Measurements from ENCODE around the gene TRPM2. TPM values are rescaled to one million over a fixed set of nuclear protein-coding genes. Genes with fewer than 3 reads are reported as not detected.

The TRPM2 gene
- polyA plus RNA-seq (ENCODE audit: insufficient read length): 1.5 TPM

DNA sequence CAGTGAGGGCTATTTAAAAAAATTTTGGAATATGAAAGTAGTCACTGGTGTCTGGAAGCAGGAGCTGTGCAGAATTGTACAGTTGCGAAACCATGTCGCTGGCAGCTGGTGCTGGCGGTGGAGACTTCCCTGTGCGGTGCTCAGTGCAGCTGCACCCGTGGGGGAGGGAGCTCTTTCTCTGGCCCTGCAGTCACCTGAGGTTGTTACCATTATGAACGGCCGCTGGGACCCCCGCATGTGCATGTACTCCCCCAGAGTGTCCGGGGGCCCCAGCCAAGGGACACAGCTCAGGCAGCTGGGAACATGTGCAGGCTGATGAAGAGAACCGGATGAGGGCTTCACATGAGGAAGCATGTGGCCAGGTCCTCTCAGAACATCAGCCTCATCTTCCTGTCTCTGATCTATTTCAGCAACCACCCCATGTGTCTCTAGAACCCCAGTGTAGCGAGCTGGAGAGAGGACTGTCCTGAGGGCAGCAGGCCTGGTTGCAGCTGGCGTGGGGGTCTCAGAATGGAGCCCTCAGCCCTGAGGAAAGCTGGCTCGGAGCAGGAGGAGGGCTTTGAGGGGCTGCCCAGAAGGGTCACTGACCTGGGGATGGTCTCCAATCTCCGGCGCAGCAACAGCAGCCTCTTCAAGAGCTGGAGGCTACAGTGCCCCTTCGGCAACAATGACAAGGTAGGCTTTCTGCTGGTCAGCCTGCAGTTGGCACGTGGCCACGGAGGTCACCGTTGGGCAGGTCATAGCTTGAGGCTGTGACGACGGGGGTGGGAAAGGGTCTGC, at the start of gene TRPM2:
TSS of gene TRPM2 (plus strand) at position 431 of the 780 bp plus-strand sequence. CDS start at position 511, 80 bp downstream.
- no peak for DNase-seq (ENCODE audit: low read depth)

DNA sequence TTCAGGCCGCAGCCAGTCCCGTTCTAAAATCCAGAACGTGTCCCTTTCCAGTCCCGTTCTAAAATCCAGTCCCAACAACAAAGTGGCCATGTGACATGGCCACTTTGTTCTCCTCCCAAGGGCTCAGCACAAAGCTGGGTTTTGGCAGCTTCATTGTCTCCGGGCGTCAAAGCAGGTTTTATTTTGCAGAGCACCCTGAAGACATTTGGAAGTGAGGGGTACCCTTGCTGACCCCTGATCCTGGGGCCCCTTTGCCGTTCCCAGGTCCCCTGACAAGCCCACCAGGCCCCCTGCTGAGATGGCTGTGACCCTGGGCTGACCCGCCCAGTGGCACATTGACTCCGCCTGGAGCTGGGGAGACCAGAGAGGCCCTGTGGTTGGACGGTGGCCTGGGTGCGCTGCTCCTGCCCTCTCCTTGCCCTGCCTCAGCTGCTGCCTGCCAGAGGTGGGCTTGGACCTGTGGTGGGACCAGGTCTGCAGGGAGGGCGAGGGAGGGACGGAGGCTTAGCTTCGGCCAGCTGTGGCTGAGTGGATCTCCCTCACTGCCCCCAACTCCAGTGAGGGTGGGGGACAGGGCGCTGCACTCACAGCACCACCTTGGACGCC, 49.3 kb upstream of the TRPM2 start:
- no peak for DNase-seq (ENCODE audit: low read depth)

- DNase-seq (ENCODE audit: low read depth): no peak
Measured at GRCh38 chr21:44304877-44305293, 48.5 kb upstream of the TRPM2 start.

DNA sequence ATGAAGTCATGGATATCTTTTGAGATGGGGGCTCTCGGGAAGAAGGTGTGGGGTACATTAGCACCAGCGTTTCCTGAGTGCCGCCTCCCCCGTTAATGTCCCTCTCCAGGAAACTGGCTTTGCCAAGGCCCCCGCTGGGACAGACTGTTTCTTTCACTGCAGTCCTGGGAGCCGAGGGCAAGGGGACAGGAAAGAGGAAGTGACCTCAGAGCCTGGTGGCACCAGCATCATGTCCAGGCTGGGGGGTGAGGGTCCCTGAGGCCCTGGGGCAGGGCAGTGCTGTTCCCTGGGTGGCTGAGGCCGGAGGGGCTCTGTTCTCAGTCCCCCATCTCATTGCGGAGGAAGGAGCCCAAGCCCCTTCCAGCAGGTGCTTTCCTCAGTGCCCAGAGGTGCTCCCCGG, 47.7 kb upstream of the TRPM2 start:
- no peak for DNase-seq (ENCODE audit: low read depth)

GRCh38 chr21:44306936-44307704, 46.3 kb upstream of the TRPM2 start:
- DNase-seq (ENCODE audit: low read depth): no peak

DNA sequence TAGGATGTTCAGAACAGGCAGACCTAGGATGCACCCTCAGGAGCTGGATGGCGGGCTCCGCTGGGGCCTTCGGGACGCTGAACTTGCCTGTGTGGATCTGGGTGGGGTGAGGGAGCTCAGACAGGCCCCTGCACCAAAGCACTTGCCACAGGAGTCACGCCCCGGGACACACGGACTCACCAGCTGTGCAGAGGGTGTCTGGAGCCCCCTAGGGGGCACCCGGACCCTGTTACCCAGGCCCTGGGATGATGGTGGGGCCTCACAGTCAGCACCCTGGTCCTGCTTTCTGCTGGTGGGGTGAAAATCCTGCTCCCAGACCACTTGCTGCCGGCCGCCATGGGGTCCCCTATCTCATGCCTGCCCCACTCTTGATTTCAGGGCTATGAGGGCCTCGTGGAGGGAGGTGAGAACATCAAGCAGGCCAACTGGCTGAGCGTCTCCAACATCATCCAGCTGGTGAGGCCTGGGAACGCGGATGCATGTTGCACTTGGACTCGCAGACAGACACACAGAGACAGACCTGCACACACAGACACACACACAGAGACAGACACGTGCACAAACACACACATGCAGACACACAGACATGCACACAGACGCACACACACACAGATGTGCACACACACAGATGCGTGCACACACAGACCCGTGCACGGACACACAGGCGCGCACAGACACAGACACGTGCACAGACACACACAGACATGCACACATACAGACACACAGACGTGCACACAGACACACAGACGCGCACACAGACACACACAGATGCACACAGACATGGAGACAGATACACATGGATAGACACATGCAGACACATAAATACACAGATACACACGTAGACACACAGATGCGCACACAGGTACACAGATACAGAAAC, 42.6 kb upstream of the TRPM2 start:
- DNase-seq (ENCODE audit: low read depth): no peak

DNA sequence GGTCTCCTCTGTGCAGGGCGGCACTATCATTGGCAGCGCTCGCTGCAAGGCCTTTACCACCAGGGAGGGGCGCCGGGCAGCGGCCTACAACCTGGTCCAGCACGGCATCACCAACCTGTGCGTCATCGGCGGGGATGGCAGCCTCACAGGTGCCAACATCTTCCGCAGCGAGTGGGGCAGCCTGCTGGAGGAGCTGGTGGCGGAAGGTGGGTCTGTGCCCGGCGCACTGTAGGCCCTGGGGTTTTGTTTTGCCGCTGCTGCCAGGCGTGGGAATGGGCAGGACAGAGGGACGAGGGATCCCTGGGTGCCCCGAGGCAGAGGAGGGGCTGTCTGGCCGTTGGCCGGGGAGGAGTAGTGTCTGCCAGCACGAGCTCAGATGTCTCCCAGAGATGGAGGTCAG, 41.3 kb upstream of the TRPM2 start:
- DNase-seq (ENCODE audit: low read depth): no peak

GRCh38 chr21:44312716-44313115, 40.7 kb upstream of the TRPM2 start:
- DNase-seq (ENCODE audit: low read depth): no peak

DNA sequence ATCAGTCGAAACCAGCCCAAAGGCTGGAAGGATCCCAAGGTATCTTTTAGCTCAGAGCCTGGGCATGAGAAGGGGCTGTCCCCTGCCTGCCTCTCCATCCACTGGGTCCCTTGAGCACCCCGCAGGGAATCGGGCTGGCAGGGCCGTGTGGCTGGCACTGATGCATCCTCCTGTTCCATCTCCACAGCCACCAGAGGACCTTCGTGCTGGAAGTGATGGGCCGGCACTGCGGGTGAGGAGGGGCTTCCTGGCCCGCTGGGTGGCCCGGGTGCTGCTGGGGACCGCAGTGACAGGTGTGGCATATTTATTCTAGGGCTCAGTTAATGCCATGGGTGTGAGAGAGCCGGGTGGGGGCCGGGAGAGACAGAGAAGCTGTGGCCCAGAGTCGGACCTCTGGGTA, 40.0 kb upstream of the TRPM2 start:
- no peak for DNase-seq (ENCODE audit: low read depth)

- no peak for DNase-seq (ENCODE audit: low read depth)
Measured at GRCh38 chr21:44314128-44314527, 39.3 kb upstream of the TRPM2 start.

GRCh38 chr21:44314561-44314960, 38.9 kb upstream of the TRPM2 start:
- no peak for DNase-seq (ENCODE audit: low read depth)

DNA sequence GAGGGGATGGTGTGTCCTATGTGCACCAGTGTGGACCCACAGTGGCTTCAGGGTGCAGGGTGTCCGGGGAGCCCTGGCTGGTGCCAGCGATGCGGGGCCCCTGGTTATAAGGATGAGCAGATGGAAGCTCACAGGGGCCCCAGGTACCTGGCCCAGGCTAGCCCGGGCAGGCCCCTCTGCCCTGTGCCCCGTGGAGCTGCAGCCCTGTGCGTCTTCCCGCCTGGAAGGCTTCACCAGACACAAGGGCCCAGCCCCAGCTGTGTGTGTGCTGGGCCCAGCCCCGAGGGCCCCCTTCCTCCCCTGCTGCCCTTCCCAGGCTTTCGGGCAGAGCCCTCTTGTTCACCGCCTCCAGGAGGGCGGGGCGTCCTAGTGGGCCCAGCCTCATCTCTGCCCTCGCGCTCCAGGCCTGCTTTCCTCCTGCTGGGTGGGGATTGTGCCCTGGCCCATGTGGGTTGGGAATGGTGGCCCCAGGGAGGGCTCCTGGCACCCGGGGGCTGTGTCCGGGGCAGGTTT, 37.7 kb upstream of the TRPM2 start:
- DNase-seq (ENCODE audit: low read depth): no peak

DNA sequence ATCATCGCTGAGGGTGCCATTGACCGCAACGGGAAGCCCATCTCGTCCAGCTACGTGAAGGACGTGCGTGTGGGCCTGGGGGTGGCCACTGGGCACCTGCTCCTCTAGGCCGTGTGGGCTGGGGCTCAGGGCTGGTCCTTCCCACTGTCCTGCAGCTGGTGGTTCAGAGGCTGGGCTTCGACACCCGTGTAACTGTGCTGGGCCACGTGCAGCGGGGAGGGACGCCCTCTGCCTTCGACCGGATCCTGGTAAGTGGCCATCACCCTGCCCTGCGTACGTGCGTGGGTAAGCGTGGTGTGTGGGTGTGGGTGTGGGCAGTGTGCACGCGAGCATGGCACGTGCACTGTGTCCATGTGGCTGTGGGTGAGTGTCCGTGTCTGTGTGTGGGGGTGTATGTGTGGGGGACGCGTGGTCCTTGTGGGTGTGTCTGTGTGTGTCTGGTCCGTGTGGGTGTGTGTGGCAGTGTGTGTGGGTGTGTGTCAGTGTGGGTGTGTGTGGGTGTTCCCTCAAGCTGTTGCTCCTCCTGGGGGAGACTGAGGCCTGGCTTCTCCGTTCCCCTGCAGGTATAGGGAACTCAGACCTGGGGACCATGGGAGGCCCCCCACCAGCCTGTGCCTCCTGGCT, 37.0 kb upstream of the TRPM2 start:
- DNase-seq (ENCODE audit: low read depth): no peak

GRCh38 chr21:44317241-44317782, 36.1 kb upstream of the TRPM2 start:
- DNase-seq (ENCODE audit: low read depth): no peak

- no peak for DNase-seq (ENCODE audit: low read depth)
Measured at GRCh38 chr21:44317871-44318270, 35.5 kb upstream of the TRPM2 start.

GRCh38 chr21:44318489-44319285, 34.7 kb upstream of the TRPM2 start:
- no peak for DNase-seq (ENCODE audit: low read depth)

DNA sequence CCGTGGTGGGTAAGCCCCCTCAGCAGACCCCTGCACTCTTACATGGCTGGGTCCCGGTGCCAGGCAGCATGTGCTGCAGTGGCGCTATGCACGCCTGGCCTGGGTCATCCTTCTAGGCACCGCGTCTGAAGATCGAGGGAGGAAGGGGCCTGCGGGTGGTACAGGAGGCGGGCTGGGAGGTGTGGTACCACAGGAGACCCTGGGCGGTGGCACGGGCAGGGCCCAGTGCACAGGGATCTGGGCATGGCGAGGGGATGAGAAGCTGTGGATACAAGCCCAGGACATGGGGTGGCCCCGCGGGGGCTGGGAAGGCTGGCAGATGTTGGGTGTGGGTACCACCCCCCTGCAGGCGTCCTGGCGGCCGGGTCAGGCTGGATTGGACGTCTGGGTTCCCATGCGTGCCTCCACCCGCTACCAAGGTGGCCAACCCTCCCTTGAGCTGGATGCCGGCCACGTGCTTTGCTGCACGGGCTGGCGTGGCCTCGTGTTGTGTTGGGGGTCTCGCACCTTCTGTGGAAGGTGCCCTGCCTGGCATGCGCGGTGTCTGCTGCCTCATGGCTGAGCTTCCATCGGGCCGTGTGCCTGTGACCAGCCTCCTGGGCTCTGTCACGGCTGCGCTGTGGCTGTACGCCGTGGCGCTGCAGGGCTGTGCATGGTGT, 33.9 kb upstream of the TRPM2 start:
- no peak for DNase-seq (ENCODE audit: low read depth)

DNA sequence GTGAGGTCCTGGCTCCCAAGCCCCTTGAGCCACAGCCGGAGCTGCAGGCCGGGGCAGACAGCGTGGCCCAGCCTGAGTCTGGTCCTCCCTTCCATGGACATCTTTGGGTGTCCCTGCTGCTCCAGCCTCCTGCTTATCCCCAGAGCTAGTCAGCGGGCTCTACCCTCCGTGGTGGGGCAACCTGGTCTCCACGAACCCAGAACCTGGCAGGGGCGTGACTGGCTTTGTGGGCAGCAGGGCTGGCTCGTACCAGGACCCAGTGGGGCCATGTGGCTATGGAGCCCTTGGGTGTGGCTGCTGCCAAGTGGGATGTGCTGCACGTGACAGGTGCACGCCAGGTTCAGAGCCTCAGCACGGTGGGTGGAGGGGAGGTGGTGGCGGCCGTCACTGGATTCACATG, 32.6 kb upstream of the TRPM2 start:
- no peak for DNase-seq (ENCODE audit: low read depth)

DNA sequence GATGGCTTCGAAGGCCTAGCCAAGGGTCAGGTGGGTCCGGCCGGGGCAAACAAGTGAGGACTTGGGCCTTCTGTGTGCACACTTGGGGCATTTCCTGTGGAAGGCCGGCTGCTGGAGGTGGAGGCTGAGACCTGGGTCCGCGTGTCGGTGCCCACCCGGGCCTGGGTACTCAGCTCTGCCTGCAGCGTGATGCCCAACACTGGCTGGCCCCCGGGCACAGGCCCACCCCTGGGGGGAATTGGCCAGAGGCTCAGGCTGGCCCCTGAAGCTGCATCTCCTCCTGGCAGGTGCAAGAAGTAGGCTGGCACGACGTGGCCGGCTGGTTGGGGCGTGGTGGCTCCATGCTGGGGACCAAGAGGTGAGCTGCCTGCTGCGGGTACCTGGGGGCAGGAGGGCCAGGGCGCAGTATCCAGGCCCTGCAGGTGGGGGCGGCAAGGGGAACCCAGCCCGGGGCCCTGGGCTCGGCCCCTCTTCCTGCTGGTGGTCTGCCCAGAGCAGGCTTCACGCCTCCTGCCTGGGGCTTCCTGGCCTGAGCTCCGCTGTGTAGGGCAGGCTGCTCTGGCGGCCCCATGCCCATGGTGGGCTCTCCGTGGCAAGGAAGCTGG, 31.5 kb upstream of the TRPM2 start:
- DNase-seq (ENCODE audit: low read depth): no peak
